ENCODE data around the gene ACSF2. TPM values are rescaled to one million over a fixed set of nuclear protein-coding genes. Genes with fewer than 3 reads are reported as not detected.

ACSF2 gene
- total RNA-seq, 4 donors from 2014 or later = 165 to 460 (median 190) TPM

- intact Hi-C loops (cut with DNase I; ENCODE audit: low total_unique reads) = loop anchor here (10.0 kb wide), 1 partner anchor 65 kb away; the partner anchor contains the start of gene SPATA20
- in situ Hi-C loops (cut with MboI; ENCODE audit: low pct_ligation_motif_present in 1 of 4, low pct_unique_long_range_greater_than_20kb in 1 of 4, low sequenced_read_pairs in 3 of 4) = loop anchor here in 1 of 4 donors (10.0 kb wide), 1 partner anchor 65 kb away; the partner anchor contains the start of gene SPATA20
- H3K9me3 ChIP-seq = no peaks in the 10 kb centered on the region
- DNase-seq = no peak
- no peaks in the 10 kb centered on the region for H3K27me3 ChIP-seq
- WGBS, 2 donors (ENCODE audit: low coverage in 1 of 2) = 86% methylated on average over 3 to 7 of the region's 7 CpGs
- TF ChIP-seq CTCF (IDR thresholded peaks at IDR 0.05) = no peak
- TF ChIP-seq POLR2A (IDR thresholded peaks at IDR 0.05) = no peak
- no peak for TF ChIP-seq POLR2AphosphoS5 (IDR thresholded peaks at IDR 0.05)
- H3K36me3 ChIP-seq = peaks cover 0 to 13% (median 5%) of the 10 kb centered on the region in 4 donors
- H3K4me1 ChIP-seq = peaks cover 16 to 45% (median 28%) of the 10 kb centered on the region in 4 donors
- H3K4me3 ChIP-seq = no peak overlapping the region
- peak overlapping the region; percentile 90 to 93 (median 92) for H3K27ac ChIP-seq
These were observed 54.2 kb downstream of the ACSF2 start for GRCh38 chr17:50480142-50480764.

- 75 to 82% methylated on average over 2 of the region's 2 CpGs for WGBS, 2 donors (ENCODE audit: low coverage in 1 of 2)
- peaks cover 0 to 16% (median 5%) of the 10 kb centered on the region in 4 donors for H3K36me3 ChIP-seq
- peaks cover 16 to 42% (median 28%) of the 10 kb centered on the region in 4 donors for H3K4me1 ChIP-seq
- intact Hi-C loops (cut with DNase I; ENCODE audit: low total_unique reads) = loop anchor here (10.0 kb wide), 1 partner anchor 64 kb away; the partner anchor contains the start of gene SPATA20
- no peaks in the 10 kb centered on the region for H3K9me3 ChIP-seq
- H3K4me3 ChIP-seq = no peak overlapping the region
- TF ChIP-seq POLR2A (IDR thresholded peaks at IDR 0.05) (no peak), POLR2AphosphoS5 (IDR thresholded peaks at IDR 0.05) (no peak), CTCF (IDR thresholded peaks at IDR 0.05) (no peak), EP300 (IDR thresholded peaks at IDR 0.05; ENCODE audit: low read depth) (no peak)
- no peaks in the 10 kb centered on the region for H3K27me3 ChIP-seq
- in situ Hi-C loops (cut with MboI; ENCODE audit: low pct_ligation_motif_present in 1 of 4, low pct_unique_long_range_greater_than_20kb in 1 of 4, low sequenced_read_pairs in 3 of 4) = loop anchor here in 1 of 4 donors (10.0 kb wide), 1 partner anchor 64 kb away; the partner anchor contains the start of gene SPATA20
- peak overlapping the region in 2 of 4 donors; percentile 14 to 90 for H3K27ac ChIP-seq
- no peak for DNase-seq
These were observed 55.0 kb downstream of the ACSF2 start for GRCh38 chr17:50480854-50481490.

GRCh38 chr17:50481648-50482047 lies 55.6 kb downstream of the ACSF2 start:
- H3K27me3 ChIP-seq = no peaks in the 10 kb centered on the region
- peaks cover 0 to 16% (median 5%) of the 10 kb centered on the region in 4 donors for H3K36me3 ChIP-seq
- peak overlapping the region; percentile 47 to 83 (median 80) for H3K27ac ChIP-seq
- no peak for TF ChIP-seq EP300 (IDR thresholded peaks at IDR 0.05; ENCODE audit: low read depth)
- TF ChIP-seq CTCF (IDR thresholded peaks at IDR 0.05) = no peak
- no peak for TF ChIP-seq POLR2A (IDR thresholded peaks at IDR 0.05)
- no peak for TF ChIP-seq POLR2AphosphoS5 (IDR thresholded peaks at IDR 0.05)
- no peak for DNase-seq
- H3K4me3 ChIP-seq = no peak overlapping the region
- intact Hi-C loops (cut with DNase I; ENCODE audit: low total_unique reads) (loop anchor here (10.0 kb wide), 1 partner anchor 63 kb away; the partner anchor contains the start of gene SPATA20), in situ Hi-C loops (cut with MboI; ENCODE audit: low pct_ligation_motif_present in 1 of 4, low pct_unique_long_range_greater_than_20kb in 1 of 4, low sequenced_read_pairs in 3 of 4) (loop anchor here in 1 of 4 donors (10.0 kb wide), 1 partner anchor 63 kb away; the partner anchor contains the start of gene SPATA20)
- 73 to 80% methylated on average over 1 to 4 of the region's 4 CpGs for WGBS, 2 donors (ENCODE audit: low coverage in 1 of 2)
- H3K9me3 ChIP-seq = no peaks in the 10 kb centered on the region
- peaks cover 16 to 41% (median 25%) of the 10 kb centered on the region in 4 donors for H3K4me1 ChIP-seq

- no peak for TF ChIP-seq EP300 (IDR thresholded peaks at IDR 0.05; ENCODE audit: low read depth)
- no peak for TF ChIP-seq POLR2AphosphoS5 (IDR thresholded peaks at IDR 0.05)
- TF ChIP-seq POLR2A (IDR thresholded peaks at IDR 0.05) = no peak
- TF ChIP-seq CTCF (IDR thresholded peaks at IDR 0.05) = no peak
- in situ Hi-C loops (cut with MboI; ENCODE audit: low pct_ligation_motif_present in 1 of 4, low pct_unique_long_range_greater_than_20kb in 1 of 4, low sequenced_read_pairs in 3 of 4) = loop anchor here in 1 of 4 donors (10.0 kb wide), 1 partner anchor 63 kb away; the partner anchor contains the start of gene SPATA20
- H3K4me1 ChIP-seq = peaks cover 16 to 38% (median 22%) of the 10 kb centered on the region in 4 donors
- 83% methylated on average over 23 of the region's 23 CpGs; no CpG with 5 or more reads in 1 of the 2 donors for WGBS, 2 donors (ENCODE audit: low coverage in 1 of 2)
- H3K27me3 ChIP-seq = no peaks in the 10 kb centered on the region
- no peak overlapping the region for H3K4me3 ChIP-seq
- intact Hi-C loops (cut with DNase I; ENCODE audit: low total_unique reads) = loop anchor here (10.0 kb wide), 1 partner anchor 63 kb away; the partner anchor contains the start of gene SPATA20
- peaks cover 0 to 16% (median 5%) of the 10 kb centered on the region in 4 donors for H3K36me3 ChIP-seq
- peak overlapping the region; percentile 47 to 83 (median 80) for H3K27ac ChIP-seq
- H3K9me3 ChIP-seq = no peaks in the 10 kb centered on the region
- DNase-seq = no peak
These were observed 56.1 kb downstream of the ACSF2 start for GRCh38 chr17:50482110-50482509.
